HepG2 (cell line): ENCODE results near the gene RCBTB1. TPM values are rescaled to one million over a fixed set of nuclear protein-coding genes. Genes with fewer than 3 reads are reported as not detected.
"Not testable (repeated sequence)": the region's sequence is repeated elsewhere in the genome, so short reads cannot be mapped to it uniquely, and the experiment has no call there.

Source experiments
- ATAC-seq: fragments of 200-7000 bp; cut with Tn5 transposase; 3 replicates; pipeline ENCODE4 v1.9.1; 2020; ENCODE audit warnings: mild to moderate bottlenecking, moderate library complexity
- BruUV-seq: library from RNA; stranded (reverse); fragments of 400-500 nt; replicated peaks from 2 replicates; lab custom pipeline; 2021; lab: Mats Ljungman, UMichigan
- CTCF ChIA-PET: fragments of 300-600 bp; formaldehyde crosslinking; extraction: SDS; loops from one replicate; lab custom pipeline; 2021; ENCODE audit warnings: low total read pairs, inconsistent platforms, low intra/inter-chr PET ratio; lab: Yijun Ruan, JAX
- POLR2A ChIA-PET: fragments of 350-600 bp; sonication (Branson Sonifier 250); formaldehyde crosslinking; loops from one replicate; lab custom pipeline; 2020; ENCODE audit warnings: antibody characterized with exemption, inconsistent platforms; lab: Yijun Ruan, JAX
- DNase-seq: peaks from one replicate; pipeline ENCODE4 v3.0.0-alpha.2; 2015; ENCODE audit warnings: low spot score
- FAIRE-seq: peaks from 3 replicates; lab custom pipeline; 2011; peaks lifted over from hg19 to GRCh38; lab: Jason Lieb, UNC
- H2AFZ ChIP-seq: one replicate; pipeline ENCODE4 v1.6.1; 2011; ENCODE audit warnings: low read length, inconsistent platforms
- H3K27ac ChIP-seq: fragments of 300-600 bp; 3 replicates; pipeline ENCODE4 v1.8.0; 2011; ENCODE audit warnings: mixed run types, mild to moderate bottlenecking, mixed read lengths, low read length, inconsistent platforms; ENCODE audit not compliant: insufficient read depth; ENCODE audit errors: extremely low read length
- H3K27me3 ChIP-seq, 2 experiments: fragments of 200-600 bp in 1 of 2; 2 replicates in 1 of 2; 3 replicates in 1 of 2; pipeline versions ENCODE4 v1.6.0 to v1.8.0; 2011; ENCODE audit warnings: low read length in 2 of 2, mild to moderate bottlenecking in 2 of 2, moderate library complexity in 2 of 2, inconsistent platforms in 1 of 2; ENCODE audit not compliant: insufficient read depth in 2 of 2, control insufficient read depth in 1 of 2
- H3K36me3 ChIP-seq, 2 experiments: fragments of 200-600 bp in 1 of 2; replicated peaks in 1 of 2; 2 replicates in 1 of 2; 3 replicates in 1 of 2; pipeline versions ENCODE4 v1.5.1 to v1.8.0; 2011; ENCODE audit warnings: low read length in 2 of 2, inconsistent platforms in 1 of 2; ENCODE audit not compliant: insufficient read depth in 2 of 2, control insufficient read depth in 1 of 2
- H3K4me1 ChIP-seq: 2 replicates; pipeline ENCODE4 v1.5.1; 2012; ENCODE audit warnings: low read length, inconsistent platforms; ENCODE audit not compliant: insufficient read depth
- H3K4me2 ChIP-seq: 2 replicates; pipeline ENCODE4 v1.6.0; 2011; ENCODE audit warnings: low read depth, low read length, inconsistent platforms
- H3K4me3 ChIP-seq, 3 experiments: fragments of 200-600 bp in 1 of 3; sonication (generic), shearing (Covaris generic) in 1 of 3; replicated peaks in 1 of 3; 2 replicates each; pipeline ENCODE4 v1.5.1; 2011 to 2016; ENCODE audit warnings: low read length in 3 of 3, inconsistent platforms in 2 of 3, low read depth in 2 of 3, mild to moderate bottlenecking in 2 of 3, control low read depth in 1 of 3, mixed read lengths in 1 of 3; ENCODE audit not compliant: insufficient read depth in 1 of 3
- H3K79me2 ChIP-seq: one replicate; pipeline ENCODE4 v1.6.1; 2011; ENCODE audit warnings: low read length, inconsistent platforms; ENCODE audit not compliant: insufficient read depth
- H3K9ac ChIP-seq: 2 replicates; pipeline ENCODE4 v1.6.0; 2011; ENCODE audit warnings: mild to moderate bottlenecking, low read depth, low read length, inconsistent platforms; ENCODE audit not compliant: insufficient read depth
- H3K9me3 ChIP-seq: 2 replicates; pipeline ENCODE4 v1.5.1; 2012; ENCODE audit warnings: mild to moderate bottlenecking, low read length
- H4K20me1 ChIP-seq: 2 replicates; pipeline ENCODE4 v1.6.0; 2011; ENCODE audit warnings: inconsistent platforms, mild to moderate bottlenecking, low read length, moderate library complexity; ENCODE audit not compliant: insufficient read depth
- AFF4 ChIP-seq: sonication (generic); formaldehyde crosslinking; IDR thresholded peaks from 2 replicates; pipeline ENCODE4 v1.4.0; 2020; ENCODE audit warnings: missing genetic modification reagents
- CREM ChIP-seq, 2 experiments: sonication (generic) in 1 of 2; formaldehyde crosslinking in 1 of 2; IDR thresholded peaks; 2 replicates each; pipeline versions ENCODE4 v1.4.0 to v1.6.1; 2016 to 2020; ENCODE audit warnings: antibody characterized with exemption in 1 of 2, mild to moderate bottlenecking in 1 of 2, missing genetic modification reagents in 1 of 2
- DZIP1 ChIP-seq: sonication (generic); formaldehyde crosslinking; IDR thresholded peaks from 2 replicates; pipeline ENCODE4 v1.5.0; 2020; ENCODE audit warnings: mild to moderate bottlenecking, missing genetic modification reagents
- NR1H2 ChIP-seq: sonication (generic); formaldehyde crosslinking; IDR thresholded peaks from 2 replicates; pipeline ENCODE4 v1.8.1; 2022; ENCODE audit warnings: low read depth, missing genetic modification reagents, borderline replicate concordance
- TFDP1 ChIP-seq: IDR thresholded peaks from 2 replicates; pipeline ENCODE4 v1.6.1; 2016; ENCODE audit warnings: missing compliant biosample characterization, missing genetic modification reagents, borderline replicate concordance
- ZNF230 ChIP-seq: sonication (generic); formaldehyde crosslinking; IDR thresholded peaks from 2 replicates; pipeline ENCODE4 v1.4.0; 2020; ENCODE audit warnings: mild to moderate bottlenecking, missing genetic modification reagents
- ZSCAN21 ChIP-seq: sonication (generic); formaldehyde crosslinking; IDR thresholded peaks from 2 replicates; pipeline ENCODE4 v1.8.0; 2022; ENCODE audit warnings: mild to moderate bottlenecking, missing genetic modification reagents, moderate library complexity, borderline replicate concordance
- WGBS: methylation state at CpG from one replicate; pipeline ENCODE4 v1.1.6; 2017; ENCODE audit warnings: low lambda C conversion rate; 5-methylcytosine and 5-hydroxymethylcytosine counted together
- in situ Hi-C: cut with HindIII; loops from 2 replicates; pipeline ENCODE4 v1.10.0; 2017; ENCODE audit warnings: low pct_unique_long_range_greater_than_20kb; ENCODE audit not compliant: extremely low pct_ligation_motif_present
- intact Hi-C: fragments of 100-400 bp; cut with micrococcal nuclease; formaldehyde crosslinking; loops from one replicate; pipeline ENCODE4 v1.10.0; 2022; ENCODE audit not compliant: unreplicated experiment
- polyA plus RNA-seq, 8 experiments: library from polyadenylated mRNA; depleted of rRNA in 3 of 8; stranded (reverse) in 7 of 8; unstranded in 1 of 8; fragments of >200 nt; fragmentation: Illumina TruSeq in 4 of 8; extraction: Trizol in 4 of 8; gene quantifications; 2 replicates each; pipeline versions ENCODE4 v1.2.1 to v1.2.3, GENCODE V29; 2011 to 2016; ENCODE audit warnings: low read depth in 4 of 8, missing spikeins in 1 of 8, mixed read lengths in 1 of 8; ENCODE audit not compliant: insufficient read depth in 1 of 8
- total RNA-seq, 5 experiments: library from RNA; depleted of rRNA; stranded (reverse); fragments of >200 nt; fragmentation: Illumina TruSeq; extraction: Trizol; gene quantifications; 2 replicates each; pipeline ENCODE4 v1.2.3, GENCODE V29; 2016; ENCODE audit warnings: low read depth in 1 of 5

Gene RCBTB1
- total and polyA plus RNA-seq, 2 of the 13 experiments (the other 11 are each of a cell fraction or from before 2014, with no cell fraction given): 13.4 to 21.6 TPM

- no peak for TF ChIP-seq AFF4 (CRISPR knock-in tag)
Measured at GRCh38 chr13:49604570-49604969, 19.2 kb upstream of the RCBTB1 start (continued).

- H4K20me1 ChIP-seq, H3K4me2 ChIP-seq, CTCF ChIA-PET, intact Hi-C loops, BruUV-seq, H2AFZ ChIP-seq, FAIRE-seq, in situ Hi-C loops, H3K27ac ChIP-seq, H3K79me2 ChIP-seq, H3K4me3 ChIP-seq, H3K36me3 ChIP-seq, H3K27me3 ChIP-seq, ATAC-seq, H3K9ac ChIP-seq, DNase-seq, H3K9me3 ChIP-seq: not testable (repeated sequence)
- peaks cover 24% of the 10 kb centered on the region for H3K4me1 ChIP-seq
- 79% methylated on average over 7 of the region's 7 CpGs for WGBS
- POLR2A ChIA-PET: interaction anchor here (1.0 kb wide), 1 partner anchor 136 kb away, joined by 4 read pairs; no protein-coding TSS in a partner anchor
Measured at GRCh38 chr13:49602615-49603014, 17.3 kb upstream of the RCBTB1 start.

GRCh38 chr13:49602005-49602404 is 16.6 kb upstream of the RCBTB1 start:
- 22% methylated on average over 1 of the region's 1 CpG for WGBS
- Histone ChIP-seq H3K4me1 (peaks cover 26% of the 10 kb centered on the region), H3K4me2 (no peak overlapping the region), H3K36me3 (no peaks in the 10 kb centered on the region), H3K79me2 (no peaks in the 10 kb centered on the region), H3K4me3 (no peak overlapping the region), H3K9me3 (no peaks in the 10 kb centered on the region), H3K27ac (no peak overlapping the region), H4K20me1 (no peaks in the 10 kb centered on the region), H3K9ac (no peak overlapping the region), H3K27me3 (no peaks in the 10 kb centered on the region), H2AFZ (no peak overlapping the region)
- POLR2A ChIA-PET: interaction anchor here (1.0 to 1.2 kb wide), 2 partner anchors 41 to 135 kb away, joined by 3 to 4 read pairs; no protein-coding TSS in a partner anchor
- FAIRE-seq (no peak), ATAC-seq (no peak), DNase-seq (no peak)
- CTCF ChIA-PET: no interaction called here
- in situ Hi-C loops: no loop called here
- intact Hi-C loops: no loop called here
- no TSS peak for BruUV-seq
- TF ChIP-seq ZNF230: no peak
- TF ChIP-seq TFDP1 (CRISPR knock-in tag): no peak
- TF ChIP-seq ZSCAN21 (CRISPR knock-in tag): no peak
- TF ChIP-seq CREM (IDR thresholded peaks at IDR 0.05): no peak
- no peak for TF ChIP-seq CREM (CRISPR knock-in tag; IDR thresholded peaks at IDR 0.05)
- TF ChIP-seq DZIP1 (CRISPR knock-in tag): no peak
- TF ChIP-seq NR1H2 (CRISPR knock-in tag): no peak
